IMR-90 (cell line): ENCODE results near the gene SERPINC1. TPM values are rescaled to one million over a fixed set of nuclear protein-coding genes. Genes with fewer than 3 reads are reported as not detected.

Source experiments
- ATAC-seq: fragments of 200-7000 bp; cut with Tn5 transposase; 2 replicates; pipeline ENCODE4 v1.9.1; 2020; ENCODE audit warnings: low read depth, mild to moderate bottlenecking, moderate library complexity
- BruUV-seq: library from RNA; stranded (reverse); fragments of 400-500 nt; replicated peaks from 2 replicates; lab custom pipeline; 2021; lab: Mats Ljungman, UMichigan
- CTCF ChIA-PET: fragments of 300-600 bp; formaldehyde crosslinking; extraction: SDS; loops from one replicate; lab custom pipeline; 2021; ENCODE audit warnings: antibody characterized with exemption; lab: Yijun Ruan, JAX
- POLR2A ChIA-PET: fragments of 300-600 bp; sonication (Branson Sonifier 250); formaldehyde crosslinking; loops from one replicate; lab custom pipeline; 2022; ENCODE audit warnings: antibody characterized with exemption; ENCODE audit not compliant: unreplicated experiment; lab: Charles Lee
- DNase-seq: peaks from one replicate; pipeline ENCODE4 v3.0.0; 2013
- H2AFZ ChIP-seq: replicated peaks from 2 replicates; pipeline ENCODE3; 2013; ENCODE audit warnings: low read length, mild to moderate bottlenecking; ENCODE audit not compliant: poor library complexity
- H2AK5ac ChIP-seq: 2 replicates; pipeline ENCODE4 v1.6.1; 2013; ENCODE audit warnings: low read depth, low read length, inconsistent platforms
- H2AK9ac ChIP-seq: replicated peaks from 2 replicates; pipeline ENCODE3; 2013; ENCODE audit warnings: mild to moderate bottlenecking, low read depth, low read length, moderate library complexity; ENCODE audit not compliant: poor library complexity
- H2BK120ac ChIP-seq: 2 replicates; pipeline ENCODE4 v1.6.1; 2013; ENCODE audit warnings: low read depth, low read length, inconsistent platforms
- H2BK15ac ChIP-seq: 3 replicates; pipeline ENCODE4 v1.6.1; 2013; ENCODE audit warnings: low read depth, low read length, inconsistent platforms
- H2BK20ac ChIP-seq: 2 replicates; pipeline ENCODE4 v1.6.1; 2013; ENCODE audit warnings: low read depth, mild to moderate bottlenecking, inconsistent platforms, low read length, moderate library complexity
- H2BK5ac ChIP-seq: 2 replicates; pipeline ENCODE4 v1.6.1; 2013; ENCODE audit warnings: mild to moderate bottlenecking, low read depth, low read length, inconsistent platforms; ENCODE audit not compliant: poor library complexity, severe bottlenecking
- H3K14ac ChIP-seq: replicated peaks from 2 replicates; pipeline ENCODE4 v1.6.1; 2013; ENCODE audit warnings: low read depth, low read length, inconsistent platforms
- H3K18ac ChIP-seq: 2 replicates; pipeline ENCODE4 v1.6.1; 2013; ENCODE audit warnings: low read depth, low read length, control low read depth
- H3K23ac ChIP-seq: 2 replicates; pipeline ENCODE4 v1.6.1; 2013; ENCODE audit warnings: low read depth, low read length, inconsistent platforms
- H3K27ac ChIP-seq: 2 replicates; pipeline ENCODE4 v1.5.1; 2013; ENCODE audit warnings: mild to moderate bottlenecking, control low read depth, low read length; ENCODE audit not compliant: insufficient read depth
- H3K27me3 ChIP-seq: 2 replicates; pipeline ENCODE4 v1.6.1; 2013; ENCODE audit warnings: low read length; ENCODE audit not compliant: control insufficient read depth, insufficient read depth
- H3K36me3 ChIP-seq: 2 replicates; pipeline ENCODE4 v1.6.1; 2013; ENCODE audit warnings: low read length, mixed read lengths; ENCODE audit not compliant: control insufficient read depth, insufficient read depth
- H3K4ac ChIP-seq: 2 replicates; pipeline ENCODE4 v1.6.1; 2013; ENCODE audit warnings: low read depth, low read length, inconsistent platforms
- H3K4me1 ChIP-seq: 2 replicates; pipeline ENCODE4 v1.6.1; 2013; ENCODE audit warnings: low read length, mixed read lengths; ENCODE audit not compliant: control insufficient read depth, insufficient read depth
- H3K4me2 ChIP-seq: 2 replicates; pipeline ENCODE4 v1.6.1; 2013; ENCODE audit warnings: low read depth, mild to moderate bottlenecking, control low read depth, low read length, moderate library complexity
- H3K4me3 ChIP-seq: 2 replicates; pipeline ENCODE4 v1.5.1; 2013; ENCODE audit warnings: low read depth, mild to moderate bottlenecking, control low read depth, low read length, moderate library complexity; ENCODE audit not compliant: insufficient read depth
- H3K56ac ChIP-seq: 2 replicates; pipeline ENCODE4 v1.6.1; 2013; ENCODE audit warnings: low read length, inconsistent platforms; ENCODE audit not compliant: insufficient read depth; ENCODE audit errors: extremely low read depth
- H3K79me1 ChIP-seq, 2 experiments: 2 replicates each; pipeline ENCODE4 v1.6.1; 2013; ENCODE audit warnings: low read length in 2 of 2, inconsistent platforms in 1 of 2, low read depth in 1 of 2
- H3K9ac ChIP-seq: 2 replicates; pipeline ENCODE4 v1.6.1; 2013; ENCODE audit warnings: low read depth, low read length, control low read depth
- H3K9me1 ChIP-seq: 2 replicates; pipeline ENCODE4 v1.6.1; 2013; ENCODE audit warnings: low read length, inconsistent platforms; ENCODE audit not compliant: insufficient read depth
- H3K9me3 ChIP-seq: 2 replicates; pipeline ENCODE4 v1.6.1; 2013; ENCODE audit warnings: low read length; ENCODE audit not compliant: control insufficient read depth, insufficient read depth
- H4K20me1 ChIP-seq: 2 replicates; pipeline ENCODE4 v1.6.1; 2013; ENCODE audit warnings: low read length, inconsistent platforms; ENCODE audit not compliant: insufficient read depth
- H4K5ac ChIP-seq: 2 replicates; pipeline ENCODE4 v1.6.1; 2013; ENCODE audit warnings: mild to moderate bottlenecking, low read depth, low read length, control low read depth
- H4K8ac ChIP-seq, 2 experiments: 2 replicates each; pipeline ENCODE4 v1.6.1; 2013; ENCODE audit warnings: low read depth in 2 of 2, low read length in 2 of 2, control low read depth in 1 of 2, inconsistent platforms in 1 of 2
- H4K91ac ChIP-seq: 2 replicates; pipeline ENCODE4 v1.6.1; 2013; ENCODE audit warnings: low read depth, low read length, inconsistent platforms; ENCODE audit not compliant: insufficient read depth
- BHLHE40 ChIP-seq: fragments of 150-350 bp; IDR thresholded peaks from 2 replicates; pipeline ENCODE4 v1.6.1; 2016; ENCODE audit warnings: mild to moderate bottlenecking, low read depth, low read length
- CEBPB ChIP-seq: IDR thresholded peaks from 2 replicates; pipeline ENCODE4 v1.6.1; 2012; ENCODE audit warnings: low read depth, low read length, improper control_type of control experiment
- CHD1 ChIP-seq: IDR thresholded peaks from 2 replicates; pipeline ENCODE4 v1.6.1; 2012; ENCODE audit warnings: low read depth, low read length, improper control_type of control experiment
- FOS ChIP-seq: fragments of 150-350 bp; IDR thresholded peaks from 2 replicates; pipeline ENCODE4 v1.6.1; 2016; ENCODE audit warnings: low read depth, low read length
- MAFK ChIP-seq: IDR thresholded peaks from 2 replicates; pipeline ENCODE4 v1.6.1; 2012; ENCODE audit warnings: low read depth, low read length, improper control_type of control experiment
- MAZ ChIP-seq: IDR thresholded peaks from 2 replicates; pipeline ENCODE4 v1.6.1; 2012; ENCODE audit warnings: low read depth, mild to moderate bottlenecking, low read length, improper control_type of control experiment, moderate library complexity, borderline replicate concordance
- MXI1 ChIP-seq: IDR thresholded peaks from 2 replicates; pipeline ENCODE4 v1.6.1; 2012; ENCODE audit warnings: low read depth, mild to moderate bottlenecking, low read length, moderate library complexity, borderline replicate concordance
- NFE2L2 ChIP-seq: fragments of 150-350 bp; IDR thresholded peaks from 2 replicates; pipeline ENCODE4 v1.6.1; 2016; ENCODE audit warnings: low read depth, mild to moderate bottlenecking, low read length
- POLR2A ChIP-seq: IDR thresholded peaks from 2 replicates; pipeline ENCODE4 v1.6.1; 2012; ENCODE audit warnings: mild to moderate bottlenecking, low read depth, low read length
- RAD21 ChIP-seq: IDR thresholded peaks from 2 replicates; pipeline ENCODE4 v1.6.1; 2012; ENCODE audit warnings: low read length, improper control_type of control experiment
- RCOR1 ChIP-seq: IDR thresholded peaks from 2 replicates; pipeline ENCODE4 v1.6.1; 2012; ENCODE audit warnings: mild to moderate bottlenecking, low read length, improper control_type of control experiment; ENCODE audit not compliant: insufficient replicate concordance
- RFX5 ChIP-seq: IDR thresholded peaks from 2 replicates; pipeline ENCODE4 v1.8.0; 2012; ENCODE audit warnings: low read depth, mild to moderate bottlenecking, low read length, moderate library complexity
- SMC3 ChIP-seq: fragments of 150-350 bp; IDR thresholded peaks from 2 replicates; pipeline ENCODE4 v1.6.1; 2016; ENCODE audit warnings: low read depth, mild to moderate bottlenecking, antibody characterized with exemption, low read length, moderate library complexity
- WGBS, 2 experiments: methylation state at CpG; one replicate each; pipeline versions ENCODE4 v1.1.5 to v1.1.7; 2013; ENCODE audit warnings: missing lambda C conversion rate in 2 of 2; ENCODE audit not compliant: insufficient read length in 1 of 2; ENCODE audit errors: extremely low coverage in 2 of 2; 5-methylcytosine and 5-hydroxymethylcytosine counted together
- dilution Hi-C: fragments of 300-500 bp; cut with HindIII; formaldehyde crosslinking; loops from one replicate; pipeline ENCODE4 v1.14.3; 2018; ENCODE audit warnings: low sequenced_read_pairs; ENCODE audit not compliant: unreplicated experiment
- in situ Hi-C: fragments of 300-500 bp; cut with MboI; formaldehyde crosslinking; loops from 3 replicates; pipeline ENCODE4 v1.14.3; 2019; ENCODE audit warnings: low sequenced_read_pairs, inconsistent platforms, mixed read lengths
- intact Hi-C: fragments of 100-400 bp; cut with micrococcal nuclease; formaldehyde crosslinking; loops from 2 replicates; pipeline ENCODE4 v1.10.0; 2022
- polyA plus RNA-seq, 3 experiments: library from polyadenylated mRNA; depleted of rRNA; stranded (reverse); fragments of >200 nt; gene quantifications; 2 replicates each; pipeline ENCODE4 v1.2.3, GENCODE V29; 2012; ENCODE audit warnings: low replicate concordance in 1 of 3
- total RNA-seq: library from RNA; depleted of rRNA; stranded (reverse); fragments of >200 nt; gene quantifications from 2 replicates; pipeline ENCODE4 v1.2.3, GENCODE V29; 2012
- TF ChIP-seq, protein P1 (sequence below): fragments of 150-350 bp; IDR thresholded peaks from 2 replicates; pipeline ENCODE4 v1.6.1; 2016; ENCODE audit warnings: low read depth, mild to moderate bottlenecking, low read length, moderate library complexity, borderline replicate concordance
- TF ChIP-seq, protein P2 (sequence below): fragments of 150-350 bp; IDR thresholded peaks from 2 replicates; pipeline ENCODE4 v1.6.1; 2017; ENCODE audit warnings: mild to moderate bottlenecking, antibody characterized with exemption, low read length, low read depth
- TF ChIP-seq, protein P3 (sequence below): conservative IDR thresholded peaks from 2 replicates; pipeline ENCODE4 v1.5.1; 2012; ENCODE audit warnings: mild to moderate bottlenecking, low read depth, low read length, improper control_type of control experiment

The SERPINC1 gene
- total and polyA plus RNA-seq, 2 of the 4 experiments (the other 2 are of a cell fraction): not detected

DNA sequence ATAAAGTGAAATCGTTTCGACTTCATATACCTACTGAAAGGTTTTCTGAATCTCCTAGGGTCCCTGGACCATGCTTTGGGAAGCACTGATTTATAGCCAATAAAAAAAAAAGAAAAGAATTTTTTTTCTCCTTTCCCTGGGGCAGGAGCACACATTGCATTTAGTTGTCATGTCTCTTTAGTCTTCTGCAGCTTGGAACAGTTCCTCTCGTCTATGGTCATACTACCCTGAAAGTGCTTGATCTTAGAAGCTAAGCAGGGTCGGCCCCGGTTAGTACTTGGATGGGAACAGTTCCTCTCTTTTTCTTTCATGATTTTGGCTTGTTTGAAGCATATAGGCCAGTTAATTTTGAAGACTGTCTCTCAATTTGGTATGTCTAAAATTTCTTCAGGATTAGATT is 3.7 kb upstream of the SERPINC1 start:
- H3K9me3 ChIP-seq: no peaks in the 10 kb centered on the region
- no peak overlapping the region for H3K4me3 ChIP-seq
- H2AFZ ChIP-seq: no peak overlapping the region
- H3K18ac ChIP-seq: no peak overlapping the region
- no peak overlapping the region for H3K4me2 ChIP-seq
- H3K27ac ChIP-seq: no peak overlapping the region
- H3K4ac ChIP-seq: no peak overlapping the region
- WGBS, 2 experiments: no CpG with 5 or more reads among the region's 5 CpGs
- H2BK5ac ChIP-seq: no peak overlapping the region
- intact Hi-C loops: no loop called here
- DNase-seq (no peak), ATAC-seq (no peak)
- H3K56ac ChIP-seq: no peak overlapping the region
- H4K8ac ChIP-seq: no peak overlapping the region
- POLR2A ChIA-PET: no interaction called here
- no peak overlapping the region for H2BK15ac ChIP-seq
- H2BK120ac ChIP-seq: no peak overlapping the region
- no peak overlapping the region for H2AK5ac ChIP-seq
- CTCF ChIA-PET: no interaction called here
- H3K79me1 ChIP-seq: no peaks in the 10 kb centered on the region
- H4K20me1 ChIP-seq: no peaks in the 10 kb centered on the region
- TF ChIP-seq POLR2A: no peak
- TF ChIP-seq BHLHE40: no peak
- TF ChIP-seq RAD21: no peak
- TF ChIP-seq NFE2L2: no peak
- TF ChIP-seq RFX5: no peak
- TF ChIP-seq, protein P1, sequence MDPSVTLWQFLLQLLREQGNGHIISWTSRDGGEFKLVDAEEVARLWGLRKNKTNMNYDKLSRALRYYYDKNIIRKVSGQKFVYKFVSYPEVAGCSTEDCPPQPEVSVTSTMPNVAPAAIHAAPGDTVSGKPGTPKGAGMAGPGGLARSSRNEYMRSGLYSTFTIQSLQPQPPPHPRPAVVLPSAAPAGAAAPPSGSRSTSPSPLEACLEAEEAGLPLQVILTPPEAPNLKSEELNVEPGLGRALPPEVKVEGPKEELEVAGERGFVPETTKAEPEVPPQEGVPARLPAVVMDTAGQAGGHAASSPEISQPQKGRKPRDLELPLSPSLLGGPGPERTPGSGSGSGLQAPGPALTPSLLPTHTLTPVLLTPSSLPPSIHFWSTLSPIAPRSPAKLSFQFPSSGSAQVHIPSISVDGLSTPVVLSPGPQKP: no peak
- no peak for TF ChIP-seq RCOR1
- TF ChIP-seq MAFK: no peak
- no peak for TF ChIP-seq CHD1
- no peak for TF ChIP-seq FOS
- TF ChIP-seq MXI1: no peak
- TF ChIP-seq, protein P2, sequence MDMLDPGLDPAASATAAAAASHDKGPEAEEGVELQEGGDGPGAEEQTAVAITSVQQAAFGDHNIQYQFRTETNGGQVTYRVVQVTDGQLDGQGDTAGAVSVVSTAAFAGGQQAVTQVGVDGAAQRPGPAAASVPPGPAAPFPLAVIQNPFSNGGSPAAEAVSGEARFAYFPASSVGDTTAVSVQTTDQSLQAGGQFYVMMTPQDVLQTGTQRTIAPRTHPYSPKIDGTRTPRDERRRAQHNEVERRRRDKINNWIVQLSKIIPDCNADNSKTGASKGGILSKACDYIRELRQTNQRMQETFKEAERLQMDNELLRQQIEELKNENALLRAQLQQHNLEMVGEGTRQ: no peak
- TF ChIP-seq MAZ: no peak
- TF ChIP-seq, protein P3, sequence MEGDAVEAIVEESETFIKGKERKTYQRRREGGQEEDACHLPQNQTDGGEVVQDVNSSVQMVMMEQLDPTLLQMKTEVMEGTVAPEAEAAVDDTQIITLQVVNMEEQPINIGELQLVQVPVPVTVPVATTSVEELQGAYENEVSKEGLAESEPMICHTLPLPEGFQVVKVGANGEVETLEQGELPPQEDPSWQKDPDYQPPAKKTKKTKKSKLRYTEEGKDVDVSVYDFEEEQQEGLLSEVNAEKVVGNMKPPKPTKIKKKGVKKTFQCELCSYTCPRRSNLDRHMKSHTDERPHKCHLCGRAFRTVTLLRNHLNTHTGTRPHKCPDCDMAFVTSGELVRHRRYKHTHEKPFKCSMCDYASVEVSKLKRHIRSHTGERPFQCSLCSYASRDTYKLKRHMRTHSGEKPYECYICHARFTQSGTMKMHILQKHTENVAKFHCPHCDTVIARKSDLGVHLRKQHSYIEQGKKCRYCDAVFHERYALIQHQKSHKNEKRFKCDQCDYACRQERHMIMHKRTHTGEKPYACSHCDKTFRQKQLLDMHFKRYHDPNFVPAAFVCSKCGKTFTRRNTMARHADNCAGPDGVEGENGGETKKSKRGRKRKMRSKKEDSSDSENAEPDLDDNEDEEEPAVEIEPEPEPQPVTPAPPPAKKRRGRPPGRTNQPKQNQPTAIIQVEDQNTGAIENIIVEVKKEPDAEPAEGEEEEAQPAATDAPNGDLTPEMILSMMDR: no peak
- TF ChIP-seq CEBPB: no peak
- no peak for TF ChIP-seq SMC3
- BruUV-seq: no TSS peak
- H3K36me3 ChIP-seq: no peaks in the 10 kb centered on the region
- dilution Hi-C loops: no loop called here
- H4K91ac ChIP-seq: no peak overlapping the region
- no peak overlapping the region for H4K5ac ChIP-seq
- in situ Hi-C loops: no loop called here
- H3K23ac ChIP-seq: no peak overlapping the region
- H3K9me1 ChIP-seq: no peaks in the 10 kb centered on the region
- H2AK9ac ChIP-seq: no peak overlapping the region
- H2BK20ac ChIP-seq: no peak overlapping the region
- peaks cover 1% of the 10 kb centered on the region; the same call in 1 of the 2 replicates for H3K27me3 ChIP-seq
- no peak overlapping the region for H3K14ac ChIP-seq
- no peaks in the 10 kb centered on the region for H3K4me1 ChIP-seq
- no peak overlapping the region for H3K9ac ChIP-seq
